Uterus (tissue), 4 donors: ENCODE results near the gene TRABD. TPM values are rescaled to one million over a fixed set of nuclear protein-coding genes. Genes with fewer than 3 reads are reported as not detected.

Experiments used
- DNase-seq, 2 donors: peaks; one replicate each; pipeline ENCODE4 v3.0.0-alpha.2; 2019 to 2020
- H3K27ac ChIP-seq, 2 donors: fragments of 200-600 bp; sonication (generic); 1 replicate in 1 of 2; 2 replicates in 1 of 2; pipeline ENCODE4 v1.5.1; 2016 to 2018
- H3K27me3 ChIP-seq, 2 donors: fragments of 200-600 bp; sonication (generic); one replicate each; pipeline ENCODE4 v1.5.1; 2018 to 2019; ENCODE audit warnings: control low read depth in 1 of 2
- H3K36me3 ChIP-seq, 2 donors: fragments of 200-600 bp; sonication (generic); one replicate each; pipeline ENCODE4 v1.5.1; 2019; ENCODE audit warnings: control low read depth in 1 of 2
- H3K4me1 ChIP-seq, 2 donors: fragments of 200-600 bp; sonication (generic); one replicate each; pipeline ENCODE4 v1.5.1; 2018 to 2019; ENCODE audit warnings: control low read depth in 1 of 2
- H3K4me3 ChIP-seq, 2 donors: fragments of 200-600 bp; sonication (generic); 1 replicate in 1 of 2; 2 replicates in 1 of 2; pipeline ENCODE4 v1.5.1; 2018 to 2019; ENCODE audit warnings: mild to moderate bottlenecking in 1 of 2
- H3K9me3 ChIP-seq, 2 donors: fragments of 200-600 bp; sonication (generic); one replicate each; pipeline ENCODE4 v1.5.1; 2019; ENCODE audit warnings: control low read depth in 1 of 2
- POLR2A ChIP-seq, 2 donors: fragments of 450-650 bp; IDR thresholded peaks; one replicate each; pipeline ENCODE4 v1.6.1; 2016; ENCODE audit warnings: antibody characterized with exemption in 2 of 2, mild to moderate bottlenecking in 1 of 2, moderate library complexity in 1 of 2
- intact Hi-C: fragments of 100-400 bp; cut with DNase I; formaldehyde crosslinking; loops from one replicate; pipeline ENCODE4 v1.15.1; 2023; ENCODE audit warnings: low total_unique reads
- total RNA-seq, 4 donors: library from RNA; depleted of rRNA in 3 of 4; stranded (reverse); fragments of >200 nt in 3 of 4; gene quantifications; one replicate each; pipeline versions ENCODE4 v1.1.0 to v1.2.4, GENCODE V29; 2014 to 2023
- TF ChIP-seq, protein P1 (sequence below), 4 experiments: fragments of 200-600 bp in 2 of 4; fragments of 450-650 bp in 2 of 4; sonication (generic) in 2 of 4; IDR thresholded peaks; one replicate each; pipeline ENCODE4 v1.5.1; 2016 to 2019; ENCODE audit warnings: antibody characterized with exemption in 4 of 4, mild to moderate bottlenecking in 2 of 4, moderate library complexity in 1 of 4
- donor health status: DM: yes; HTN: yes; CAD: no.

Gene TRABD
- total RNA-seq, 4 donors from 2014 or later = 9.5 to 37.3 (median 15.0) TPM

DNA sequence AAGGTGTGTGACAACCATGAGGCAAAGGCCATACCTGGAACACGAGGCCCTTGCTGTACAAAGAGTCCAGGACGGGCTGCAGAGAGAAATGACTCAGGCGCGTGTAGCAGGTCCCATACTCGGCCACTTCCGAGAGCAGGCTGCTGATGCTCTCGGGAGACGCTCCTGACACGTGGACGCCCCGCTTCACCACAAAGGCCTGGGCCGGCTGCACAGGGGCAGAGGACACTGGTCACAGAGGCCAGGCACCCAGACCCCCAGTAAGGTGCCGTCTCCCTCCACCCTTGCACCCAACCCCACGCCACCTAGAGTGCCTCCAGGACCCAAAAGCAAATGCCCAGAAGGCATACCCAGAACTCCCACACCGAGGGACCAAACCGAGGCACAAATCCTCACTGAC is 43.7 kb downstream of the TRABD start:
- no peak for DNase-seq
- Histone ChIP-seq H3K9me3 (no peaks in the 10 kb centered on the region), H3K4me1 (no peaks in the 10 kb centered on the region), H3K27me3 (no peaks in the 10 kb centered on the region), H3K4me3 (no peak overlapping the region), H3K36me3 (no peaks in the 10 kb centered on the region), H3K27ac (no peak overlapping the region)
- intact Hi-C loops = no loop called here
- TF ChIP-seq, protein P1, sequence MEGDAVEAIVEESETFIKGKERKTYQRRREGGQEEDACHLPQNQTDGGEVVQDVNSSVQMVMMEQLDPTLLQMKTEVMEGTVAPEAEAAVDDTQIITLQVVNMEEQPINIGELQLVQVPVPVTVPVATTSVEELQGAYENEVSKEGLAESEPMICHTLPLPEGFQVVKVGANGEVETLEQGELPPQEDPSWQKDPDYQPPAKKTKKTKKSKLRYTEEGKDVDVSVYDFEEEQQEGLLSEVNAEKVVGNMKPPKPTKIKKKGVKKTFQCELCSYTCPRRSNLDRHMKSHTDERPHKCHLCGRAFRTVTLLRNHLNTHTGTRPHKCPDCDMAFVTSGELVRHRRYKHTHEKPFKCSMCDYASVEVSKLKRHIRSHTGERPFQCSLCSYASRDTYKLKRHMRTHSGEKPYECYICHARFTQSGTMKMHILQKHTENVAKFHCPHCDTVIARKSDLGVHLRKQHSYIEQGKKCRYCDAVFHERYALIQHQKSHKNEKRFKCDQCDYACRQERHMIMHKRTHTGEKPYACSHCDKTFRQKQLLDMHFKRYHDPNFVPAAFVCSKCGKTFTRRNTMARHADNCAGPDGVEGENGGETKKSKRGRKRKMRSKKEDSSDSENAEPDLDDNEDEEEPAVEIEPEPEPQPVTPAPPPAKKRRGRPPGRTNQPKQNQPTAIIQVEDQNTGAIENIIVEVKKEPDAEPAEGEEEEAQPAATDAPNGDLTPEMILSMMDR (IDR thresholded peaks at IDR 0.05) = no peak
- TF ChIP-seq POLR2A (IDR thresholded peaks at IDR 0.05) = no peak

DNA sequence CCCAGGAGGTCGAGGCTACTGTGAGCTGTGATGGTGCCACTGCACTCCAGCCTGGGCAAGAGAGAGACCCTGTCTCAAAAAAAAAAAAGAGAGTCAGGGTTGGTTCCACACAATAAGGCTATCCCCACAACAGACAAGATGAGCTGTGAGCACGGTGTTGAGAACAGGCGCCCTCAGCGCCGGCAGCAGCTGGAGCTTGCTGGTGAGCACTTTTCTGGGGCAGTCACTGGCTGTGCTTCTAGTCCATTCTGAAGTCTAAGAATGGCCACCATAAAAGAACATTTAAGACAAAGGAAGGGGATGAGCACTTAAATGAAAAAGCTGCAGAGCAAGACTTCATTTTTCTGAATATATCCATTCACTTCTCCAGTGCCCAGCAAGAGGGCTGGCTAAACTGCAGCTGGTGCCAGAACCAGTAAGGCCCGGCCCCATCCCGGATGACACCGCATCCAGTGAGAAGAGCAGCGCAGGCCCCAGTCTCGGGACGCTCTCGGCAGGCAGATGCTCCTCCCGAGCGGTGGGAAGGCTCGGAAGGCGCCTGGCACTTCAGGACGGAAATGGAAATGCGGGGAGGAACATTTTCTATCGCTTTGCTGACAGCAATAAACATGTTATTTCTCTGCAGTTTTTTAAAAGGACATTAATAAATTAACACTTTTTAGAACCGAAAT is 46.9 kb downstream of the TRABD start:
- H3K27ac ChIP-seq = no peak overlapping the region
- H3K4me1 ChIP-seq = no peaks in the 10 kb centered on the region
- no peak overlapping the region for H3K4me3 ChIP-seq
- TF ChIP-seq, protein P1 (IDR thresholded peaks at IDR 0.05) = no peak
- TF ChIP-seq POLR2A (IDR thresholded peaks at IDR 0.05) = no peak
- intact Hi-C loops = no loop called here
- no peaks in the 10 kb centered on the region for H3K27me3 ChIP-seq
- no peaks in the 10 kb centered on the region for H3K9me3 ChIP-seq
- no peaks in the 10 kb centered on the region for H3K36me3 ChIP-seq
- DNase-seq = no peak

DNA sequence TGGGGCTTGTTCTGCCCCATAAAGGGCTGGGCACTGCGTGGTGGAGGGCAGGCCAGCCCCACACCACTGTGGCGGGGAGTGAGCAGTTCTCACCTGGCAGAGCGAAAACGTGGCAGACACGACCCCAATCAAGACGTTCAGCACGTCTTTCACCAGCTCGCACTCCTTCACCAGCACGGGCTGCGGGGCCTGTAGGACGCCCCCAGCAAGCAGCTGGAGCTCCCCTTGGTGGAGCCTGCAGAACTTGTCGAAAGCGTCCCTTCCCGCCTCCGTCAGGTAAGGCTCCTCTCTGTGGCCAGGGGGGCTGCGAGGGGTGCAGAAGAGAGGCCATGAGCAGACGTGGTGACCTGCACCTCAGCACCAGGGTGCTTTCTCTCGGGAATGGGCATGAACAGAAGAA is 47.5 kb downstream of the TRABD start:
- TF ChIP-seq POLR2A (IDR thresholded peaks at IDR 0.05) = no peak
- TF ChIP-seq, protein P1 (IDR thresholded peaks at IDR 0.05) = no peak
- Histone ChIP-seq H3K4me3 (no peak overlapping the region), H3K27ac (no peak overlapping the region), H3K27me3 (no peaks in the 10 kb centered on the region), H3K36me3 (no peaks in the 10 kb centered on the region), H3K4me1 (no peaks in the 10 kb centered on the region), H3K9me3 (no peaks in the 10 kb centered on the region)
- no peak for DNase-seq
- intact Hi-C loops = no loop called here

DNA sequence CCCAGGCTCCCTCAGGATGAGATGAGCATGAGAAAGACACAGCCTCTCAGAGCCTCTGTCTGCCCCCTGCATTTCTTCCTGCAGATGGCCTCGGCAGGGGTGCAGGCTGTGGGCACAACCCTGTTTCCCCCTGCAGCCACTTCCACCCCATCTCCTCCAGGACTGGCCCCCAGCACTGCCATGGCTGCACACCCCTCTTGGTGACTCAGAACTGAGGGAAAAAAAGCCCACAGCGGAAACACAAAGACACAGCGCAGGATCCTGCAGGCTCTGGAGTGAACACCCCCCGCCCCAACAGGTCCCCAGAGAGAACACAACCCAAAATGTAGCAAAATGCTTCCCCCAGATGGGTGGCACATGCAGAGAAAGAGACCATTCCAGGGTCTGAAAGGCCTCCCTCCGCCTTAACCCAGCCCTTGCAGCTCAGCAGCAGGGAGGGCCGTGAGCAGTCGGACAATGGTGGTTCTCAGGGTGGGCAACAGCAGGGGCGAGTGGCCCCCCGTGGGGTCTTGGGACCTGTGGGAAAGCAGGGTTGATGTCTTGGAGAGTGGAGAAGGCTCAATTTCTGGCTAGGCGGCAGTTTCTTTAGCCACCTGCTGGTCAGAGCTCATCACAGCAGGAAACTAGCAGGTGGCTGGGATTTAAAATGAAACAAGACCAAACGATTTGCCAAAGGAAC is 51.2 kb downstream of the TRABD start:
- H3K36me3 ChIP-seq = no peaks in the 10 kb centered on the region
- intact Hi-C loops = no loop called here

DNA sequence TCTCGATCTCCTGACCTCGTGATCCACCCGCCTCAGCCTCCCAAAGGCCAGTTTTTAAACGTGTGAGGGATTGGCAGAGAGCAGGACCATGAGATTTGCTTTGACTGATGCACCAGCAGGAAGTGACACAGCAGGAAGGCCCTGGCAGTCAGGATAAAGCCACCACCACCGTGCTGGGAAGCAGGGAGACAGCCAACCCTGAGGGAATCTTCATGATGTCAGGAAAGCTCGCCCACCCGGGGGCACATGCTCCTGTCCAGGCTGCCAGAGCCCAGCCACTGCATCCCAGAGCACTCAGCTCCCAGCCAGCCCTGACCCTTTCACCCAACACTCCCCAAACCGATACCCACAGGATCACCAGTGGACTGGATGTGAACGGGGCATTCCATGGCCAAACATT is 53.0 kb downstream of the TRABD start:
- no peak overlapping the region for H3K4me3 ChIP-seq
- H3K36me3 ChIP-seq = no peaks in the 10 kb centered on the region
- TF ChIP-seq POLR2A (IDR thresholded peaks at IDR 0.05) = no peak
- TF ChIP-seq, protein P1 (IDR thresholded peaks at IDR 0.05) = no peak
- H3K27ac ChIP-seq = no peak overlapping the region
- H3K9me3 ChIP-seq = no peaks in the 10 kb centered on the region
- H3K4me1 ChIP-seq = peaks cover 3 to 24% of the 10 kb centered on the region in 2 donors
- intact Hi-C loops = no loop called here
- no peaks in the 10 kb centered on the region for H3K27me3 ChIP-seq
- DNase-seq = no peak

More for the DNA sequence above, 51.2 kb downstream of the TRABD start:
- Histone ChIP-seq H3K9me3 (no peaks in the 10 kb centered on the region), H3K4me1 (peaks cover 0 to 7% of the 10 kb centered on the region in 2 donors), H3K27ac (no peak overlapping the region), H3K4me3 (no peak overlapping the region), H3K27me3 (no peaks in the 10 kb centered on the region)
- TF ChIP-seq, protein P1 (IDR thresholded peaks at IDR 0.05) = no peak
- TF ChIP-seq POLR2A (IDR thresholded peaks at IDR 0.05) = no peak
- DNase-seq = no peak
